Glutamatergic neuron (in vitro differentiated cells): ENCODE results near the gene SLC39A8. TPM values are rescaled to one million over a fixed set of nuclear protein-coding genes. Genes with fewer than 3 reads are reported as not detected.

ENCODE experiments used
- DNase-seq: peaks from one replicate; pipeline ENCODE4 v3.0.0; 2022
- H3K27ac Mint-ChIP-seq: one replicate; pipeline ENCODE4 v1.8.0; 2020; ENCODE audit warnings: mild to moderate bottlenecking, mixed read lengths, inconsistent platforms; ENCODE audit not compliant: unreplicated experiment
- H3K27me3 Mint-ChIP-seq: one replicate; pipeline ENCODE4 v1.8.0; 2020; ENCODE audit warnings: mild to moderate bottlenecking, moderate library complexity, mixed read lengths, inconsistent platforms; ENCODE audit not compliant: unreplicated experiment
- H3K36me3 Mint-ChIP-seq: one replicate; pipeline ENCODE4 v1.8.0; 2020; ENCODE audit warnings: mild to moderate bottlenecking, mixed read lengths, inconsistent platforms; ENCODE audit not compliant: unreplicated experiment
- H3K4me1 Mint-ChIP-seq: one replicate; pipeline ENCODE4 v1.8.0; 2020; ENCODE audit warnings: mild to moderate bottlenecking, low read depth, mixed read lengths, inconsistent platforms; ENCODE audit not compliant: unreplicated experiment
- H3K4me3 Mint-ChIP-seq: one replicate; pipeline ENCODE4 v1.8.0; 2020; ENCODE audit warnings: mild to moderate bottlenecking, mixed read lengths, inconsistent platforms; ENCODE audit not compliant: unreplicated experiment
- H3K9me3 Mint-ChIP-seq: one replicate; pipeline ENCODE4 v1.8.0; 2020; ENCODE audit warnings: mild to moderate bottlenecking, moderate library complexity, mixed read lengths, inconsistent platforms; ENCODE audit not compliant: unreplicated experiment
- CTCF ChIP-seq: fragments of 200-600 bp; sonication (generic); IDR thresholded peaks from one replicate; pipeline ENCODE4 v1.5.0; 2021; ENCODE audit not compliant: partially characterized antibody, unreplicated experiment
- total RNA-seq: library from RNA; stranded (reverse); fragmentation: NEBNext Ultra II Directional; extraction: Animal tissue kit (Norgen Biotek cat#: 25700); gene quantifications from one replicate; pipeline ENCODE4 v1.2.1, GENCODE V29; 2021; ENCODE audit not compliant: unreplicated experiment

The SLC39A8 gene
- total RNA-seq, 1 donor from 2014 or later, result 0.83 TPM

DNA sequence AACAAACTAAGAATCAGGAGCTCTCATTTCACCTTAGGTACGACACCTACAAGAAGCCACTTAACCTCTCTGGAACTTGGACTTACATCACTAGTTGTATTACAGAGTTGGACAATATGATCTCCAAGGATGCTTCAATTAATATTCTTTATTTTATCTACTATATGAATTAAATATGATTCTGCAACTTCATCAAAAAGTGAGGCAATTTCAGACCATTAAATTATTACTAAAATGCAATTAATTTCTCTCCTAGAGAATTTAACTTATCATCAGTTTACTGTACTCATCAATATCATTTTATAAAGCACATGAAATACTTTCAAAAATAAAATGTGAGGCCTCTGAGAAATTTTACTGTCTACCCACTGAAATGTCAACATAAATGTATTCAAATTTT lies 33.9 kb downstream of the SLC39A8 start:
- Mint-ChIP-seq H3K36me3 (no peaks in the 10 kb centered on the region), H3K4me1 (peaks cover 3% of the 10 kb centered on the region), H3K27ac (no peak overlapping the region), H3K27me3 (no peaks in the 10 kb centered on the region), H3K9me3 (no peaks in the 10 kb centered on the region), H3K4me3 (no peak overlapping the region)
- no peak for TF ChIP-seq CTCF
- DNase-seq, result no peak

DNA sequence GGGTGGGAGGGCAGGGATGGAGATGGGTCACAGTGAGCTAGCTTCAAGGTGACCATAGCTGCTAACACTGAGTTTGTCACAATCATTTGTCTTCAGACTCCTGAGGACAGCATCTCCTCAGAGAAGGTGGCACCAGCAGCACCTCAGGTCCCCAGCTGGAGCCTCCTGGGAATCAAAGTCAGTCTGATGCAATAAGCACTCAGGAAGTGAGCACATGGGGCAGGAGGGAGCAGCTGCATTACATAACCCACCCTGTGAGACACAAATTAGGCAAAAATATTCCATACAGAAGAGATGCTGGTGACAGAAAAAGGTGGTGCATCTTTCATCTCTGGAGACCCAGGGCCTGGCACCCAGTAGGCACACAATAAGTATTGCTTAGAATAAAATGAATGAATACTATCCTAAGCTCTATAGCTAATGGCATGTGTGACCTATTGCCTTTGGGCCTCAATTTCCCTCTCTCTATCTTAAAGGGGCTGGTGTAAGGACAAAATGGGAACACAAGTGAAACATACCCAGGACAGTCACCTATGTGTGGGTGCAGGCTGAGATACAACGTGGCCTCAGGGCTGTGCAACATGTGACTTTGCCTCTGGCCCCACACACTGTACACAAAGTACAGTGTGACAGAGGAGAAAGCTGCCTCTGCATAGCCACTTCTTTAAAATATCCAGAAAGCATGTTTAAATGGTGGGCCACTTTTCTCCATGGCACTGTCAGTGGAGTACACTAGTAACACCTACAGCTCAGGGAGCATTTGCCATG lies 37.1 kb downstream of the SLC39A8 start:
- no peaks in the 10 kb centered on the region for H3K27me3 Mint-ChIP-seq
- H3K9me3 Mint-ChIP-seq, result no peaks in the 10 kb centered on the region
- TF ChIP-seq CTCF, result no peak
- H3K27ac Mint-ChIP-seq, result no peak overlapping the region
- peaks cover 5% of the 10 kb centered on the region for H3K4me1 Mint-ChIP-seq
- H3K4me3 Mint-ChIP-seq, result no peak overlapping the region
- no peaks in the 10 kb centered on the region for H3K36me3 Mint-ChIP-seq
- DNase-seq, result no peak

- no peaks in the 10 kb centered on the region for H3K36me3 Mint-ChIP-seq
- no peak overlapping the region for H3K27ac Mint-ChIP-seq
- H3K4me3 Mint-ChIP-seq, result no peak overlapping the region
- no peak for TF ChIP-seq CTCF
- peaks cover 8% of the 10 kb centered on the region for H3K4me1 Mint-ChIP-seq
- H3K27me3 Mint-ChIP-seq, result no peaks in the 10 kb centered on the region
- no peaks in the 10 kb centered on the region for H3K9me3 Mint-ChIP-seq
- DNase-seq, result no peak
These were observed 39.6 kb downstream of the SLC39A8 start for GRCh38 chr4:102305666-102306065.

DNA sequence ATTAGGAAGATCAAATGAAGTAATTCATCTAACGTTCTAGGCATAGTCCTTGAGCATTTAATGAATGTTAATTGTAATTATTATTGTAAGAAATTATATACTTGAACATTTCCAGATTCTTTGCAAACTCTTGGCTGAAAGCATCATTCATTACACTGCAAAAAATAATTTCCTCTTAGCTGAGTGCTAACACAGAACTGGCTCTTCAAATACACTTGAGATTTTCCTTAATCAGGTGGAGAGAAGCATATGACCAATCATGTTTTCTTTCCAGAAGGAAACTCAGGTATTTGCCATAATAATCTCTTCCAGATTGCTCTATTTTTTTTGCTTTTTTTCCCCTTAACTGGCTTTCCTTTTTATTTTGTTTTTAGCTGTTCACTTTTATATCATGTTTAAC lies 42.5 kb downstream of the SLC39A8 start:
- H3K27ac Mint-ChIP-seq, result no peak overlapping the region
- H3K9me3 Mint-ChIP-seq, result no peaks in the 10 kb centered on the region
- H3K4me1 Mint-ChIP-seq, result peaks cover 6% of the 10 kb centered on the region
- DNase-seq, result no peak
- H3K36me3 Mint-ChIP-seq, result no peaks in the 10 kb centered on the region
- no peaks in the 10 kb centered on the region for H3K27me3 Mint-ChIP-seq
- H3K4me3 Mint-ChIP-seq, result no peak overlapping the region
- TF ChIP-seq CTCF, result no peak

GRCh38 chr4:102301167-102301566 lies 44.1 kb downstream of the SLC39A8 start:
- no peaks in the 10 kb centered on the region for H3K27me3 Mint-ChIP-seq
- H3K36me3 Mint-ChIP-seq, result no peaks in the 10 kb centered on the region
- H3K4me1 Mint-ChIP-seq, result peaks cover 4% of the 10 kb centered on the region
- H3K9me3 Mint-ChIP-seq, result no peaks in the 10 kb centered on the region
- no peak for TF ChIP-seq CTCF
- no peak for DNase-seq
- H3K4me3 Mint-ChIP-seq, result no peak overlapping the region
- H3K27ac Mint-ChIP-seq, result no peak overlapping the region
